CD4-positive, alpha-beta T cell treated with Interleukin-17A for 1 hour (primary cell): ENCODE data around the gene ANKRD34A.

Experiments
- DNase-seq: peaks from one replicate; pipeline ENCODE4 v3.0.0-alpha.2; 2020

The ANKRD34A gene

GRCh38 chr1:145964328-145965118 is at the start of gene ANKRD34A, which contains the start of gene POLR3GL:
Gene ANKRD34A, minus strand, starts transcription at chr1:145964575. Its CDS starts 2,816 bp downstream, at chr1:145961759.
Gene POLR3GL, plus strand, starts transcription at chr1:145964690. Its CDS starts 10,176 bp downstream, at chr1:145974866.
- peak; percentile 95 for DNase-seq

- DNase-seq = no peak
Measured at GRCh38 chr1:146013559-146013922, 49.2 kb upstream of the ANKRD34A start.

GRCh38 chr1:146012703-146013558 is 48.6 kb upstream of the ANKRD34A start:
- peak; percentile 82 for DNase-seq

- DNase-seq = no peak
Measured at GRCh38 chr1:146010126-146010738, 45.9 kb upstream of the ANKRD34A start.

- DNase-seq = no peak
Measured at GRCh38 chr1:146007489-146008133, 43.2 kb upstream of the ANKRD34A start.

- no peak for DNase-seq
Measured at GRCh38 chr1:146001709-146002108, 37.3 kb upstream of the ANKRD34A start.

- DNase-seq = peak; percentile 78
Measured at GRCh38 chr1:145999321-146000024, 35.1 kb upstream of the ANKRD34A start.

GRCh38 chr1:145997718-145998023 is 33.3 kb upstream of the ANKRD34A start:
- no peak for DNase-seq

GRCh38 chr1:145997016-145997717 is 32.8 kb upstream of the ANKRD34A start:
- peak; percentile 82 for DNase-seq

- DNase-seq = peak; percentile 95
Measured at GRCh38 chr1:145996433-145997015, 32.1 kb upstream of the ANKRD34A start, which contains the start of gene TXNIP. Gene TXNIP, minus strand, starts transcription at chr1:145996579. Its CDS starts 313 bp downstream, at chr1:145996266.

GRCh38 chr1:145995964-145996432 is 31.6 kb upstream of the ANKRD34A start:
- DNase-seq = peak; percentile 44

GRCh38 chr1:145995148-145995881 is 30.9 kb upstream of the ANKRD34A start:
- no peak for DNase-seq

- DNase-seq = peak; percentile 46
Measured at GRCh38 chr1:145994391-145995120, 30.2 kb upstream of the ANKRD34A start.

- no peak for DNase-seq
Measured at GRCh38 chr1:145993618-145994390, 29.4 kb upstream of the ANKRD34A start.

GRCh38 chr1:145992958-145993617 is 28.7 kb upstream of the ANKRD34A start:
- DNase-seq = no peak

GRCh38 chr1:145992502-145992936 is 28.1 kb upstream of the ANKRD34A start:
- no peak for DNase-seq

- DNase-seq = peak; percentile 48
Measured at GRCh38 chr1:145991735-145992412, 27.5 kb upstream of the ANKRD34A start.
